Mammary epithelial cell (primary cell): Measurements from ENCODE around the gene MRAP2.

Source experiments
- CTCF ChIP-seq, 2 donors: IDR thresholded peaks in 1 of 2; conservative IDR thresholded peaks in 1 of 2; 2 replicates each; pipeline ENCODE4 v1.5.1; 2011 to 2012; ENCODE audit warnings: inconsistent platforms in 2 of 2, low read length in 2 of 2, mild to moderate bottlenecking in 2 of 2, control low read depth in 1 of 2, low read depth in 1 of 2; ENCODE audit not compliant: insufficient read depth in 1 of 2; ENCODE audit errors: extremely low read depth in 1 of 2
- EZH2 ChIP-seq: IDR thresholded peaks from 2 replicates; pipeline ENCODE4 v1.6.1; 2012; ENCODE audit warnings: low read length, inconsistent platforms, borderline replicate concordance

GRCh38 chr6:84137989-84138575, 104.5 kb downstream of the MRAP2 start:
- TF ChIP-seq CTCF (conservative IDR thresholded peaks at IDR 0.05 in 1 of 2, IDR thresholded peaks at IDR 0.05 in 1 of 2; ENCODE audit: extremely low read depth in 1 of 2, insufficient read depth in 1 of 2, low read depth in 1 of 2, low read length in 2 of 2) (no peak), EZH2 (no peak)
